Measurements from ENCODE around the gene CAMK2A.
A peak's percentile ranks its signal among the peaks of the same experiment; 100 is the strongest.

CAMK2A gene

DNA sequence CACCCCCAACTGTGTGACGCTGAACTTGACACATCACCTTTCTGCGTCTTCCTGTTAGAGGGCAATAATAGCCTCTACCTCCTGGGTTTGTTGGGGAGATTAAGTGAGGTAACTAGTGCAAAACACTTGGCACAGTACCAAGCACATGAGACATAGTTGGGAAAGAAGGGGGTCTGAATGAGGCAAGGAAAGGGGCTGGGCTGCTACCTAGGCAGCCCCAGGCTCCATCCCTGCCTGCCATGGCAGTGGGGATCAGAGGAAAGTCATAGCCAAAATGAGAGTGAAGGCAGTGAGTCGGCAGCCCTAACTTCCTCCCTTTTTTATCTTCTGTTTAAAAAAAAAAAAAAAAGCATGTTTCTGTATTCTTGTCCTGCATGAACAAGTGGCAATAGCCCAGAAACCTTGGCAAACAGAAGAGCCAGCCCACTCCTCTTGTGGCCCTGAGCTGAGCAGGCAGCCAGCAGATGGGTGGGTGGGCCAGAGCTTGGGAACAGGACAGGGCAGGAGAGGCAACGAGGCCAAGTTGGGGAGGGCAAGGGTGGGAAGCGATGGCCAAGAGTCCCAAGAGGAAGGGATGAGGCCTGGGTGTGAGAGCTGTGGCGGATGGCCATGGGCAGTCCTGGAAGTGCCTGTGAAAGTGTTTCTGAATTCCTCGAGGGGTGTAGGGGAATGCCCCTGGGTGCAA, 11.4 kb downstream of the CAMK2A start:
- peak; percentile 44 for DNase-seq

DNA sequence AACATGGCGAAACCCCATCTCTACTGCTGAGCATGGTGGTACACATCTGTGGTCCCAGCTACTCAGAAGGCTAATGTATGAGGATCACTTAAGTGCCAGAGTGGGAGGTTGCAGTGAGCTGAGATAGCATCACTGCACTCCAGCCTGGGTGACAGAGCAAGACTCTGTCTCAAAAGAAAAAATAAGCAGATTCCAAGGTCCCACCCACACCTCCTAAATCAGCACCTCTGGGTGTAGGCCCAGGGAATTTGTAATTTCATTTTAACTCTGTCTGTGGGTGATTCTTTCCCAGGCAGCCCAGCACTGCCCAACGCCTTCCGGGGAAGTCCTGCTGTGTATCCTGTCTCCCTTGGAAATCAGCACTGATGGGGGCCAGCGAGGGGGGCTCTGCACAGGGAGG, 12.5 kb downstream of the CAMK2A start:
- no peak for DNase-seq

DNA sequence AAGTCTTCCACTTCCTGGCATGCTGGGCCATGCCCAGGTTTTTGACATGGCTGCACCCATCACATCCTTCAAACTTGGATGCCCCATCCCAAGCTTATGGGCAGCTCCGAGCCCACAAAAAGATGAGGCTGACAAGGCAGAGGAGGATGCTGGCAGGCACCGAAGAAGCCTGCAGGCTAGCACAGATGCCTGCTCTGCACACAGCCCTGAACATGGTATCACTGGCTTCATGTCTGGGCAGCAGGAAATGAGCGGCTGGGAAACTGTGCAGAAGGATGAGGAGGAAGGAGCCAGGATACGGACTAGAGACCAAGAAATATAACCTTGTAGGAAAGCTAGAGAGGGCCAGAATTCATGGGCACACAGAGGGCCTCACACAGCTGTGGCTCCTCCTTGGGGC, 14.8 kb downstream of the CAMK2A start:
- no peak for DNase-seq

DNA sequence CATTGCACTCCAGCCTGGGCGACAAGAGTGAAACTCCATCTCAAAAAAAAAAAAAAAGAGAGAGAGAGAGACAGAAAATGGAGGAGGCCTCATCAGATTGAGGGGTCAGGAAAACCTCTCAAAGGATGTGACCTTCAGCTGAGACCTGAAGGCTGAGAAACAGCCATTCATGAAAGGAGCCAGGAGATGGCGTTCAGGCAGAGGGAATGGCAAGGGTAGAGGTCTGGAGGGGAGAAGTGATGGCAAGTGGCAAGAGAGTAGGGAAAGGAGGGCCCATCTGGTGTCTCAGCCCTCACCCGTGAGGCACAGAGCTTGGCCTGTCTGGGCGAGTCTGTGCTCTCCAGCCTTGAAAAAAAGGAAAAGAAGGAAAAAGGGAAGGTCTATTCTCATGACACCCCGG, 17.0 kb downstream of the CAMK2A start:
- peak; percentile 74 for DNase-seq

DNA sequence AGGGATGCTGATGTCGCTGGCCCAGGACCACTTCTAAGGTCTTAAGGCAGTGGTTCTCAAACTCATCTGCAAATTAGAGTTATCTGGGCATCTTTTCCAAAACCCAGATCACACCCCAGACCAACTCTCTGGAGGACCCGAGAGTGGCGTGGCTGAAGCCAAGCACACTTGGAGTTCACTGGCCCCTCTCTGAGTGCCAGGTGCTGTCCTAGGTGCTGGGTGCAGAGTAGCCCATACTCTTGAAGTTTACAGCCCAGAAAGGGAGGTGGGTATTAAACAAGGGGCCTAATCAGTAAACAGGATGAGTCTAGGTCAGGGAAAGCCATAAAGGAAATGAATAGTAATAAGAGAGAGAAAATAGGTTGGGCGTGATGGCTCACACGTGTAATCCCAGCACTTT, 17.6 kb downstream of the CAMK2A start:
- no peak for DNase-seq

DNA sequence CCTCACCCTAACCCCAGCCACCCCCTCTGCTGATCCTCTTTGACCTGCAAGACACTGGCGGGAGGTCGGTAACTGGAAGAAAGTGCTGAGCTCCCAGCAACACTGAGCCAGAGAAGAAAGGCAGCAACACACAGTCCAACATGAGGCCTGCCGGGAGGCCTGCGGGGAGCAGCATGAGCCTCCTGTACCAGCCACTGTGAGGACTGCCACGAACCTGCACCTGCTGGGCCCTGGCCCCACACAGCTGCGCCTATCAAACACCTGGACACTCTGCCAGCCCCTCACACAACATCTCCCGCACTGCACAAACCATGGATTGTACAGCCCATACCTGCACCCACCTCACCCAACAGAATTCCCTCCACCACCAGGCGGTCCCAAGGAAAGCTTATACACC, 18.3 kb downstream of the CAMK2A start:
- DNase-seq, result no peak

DNA sequence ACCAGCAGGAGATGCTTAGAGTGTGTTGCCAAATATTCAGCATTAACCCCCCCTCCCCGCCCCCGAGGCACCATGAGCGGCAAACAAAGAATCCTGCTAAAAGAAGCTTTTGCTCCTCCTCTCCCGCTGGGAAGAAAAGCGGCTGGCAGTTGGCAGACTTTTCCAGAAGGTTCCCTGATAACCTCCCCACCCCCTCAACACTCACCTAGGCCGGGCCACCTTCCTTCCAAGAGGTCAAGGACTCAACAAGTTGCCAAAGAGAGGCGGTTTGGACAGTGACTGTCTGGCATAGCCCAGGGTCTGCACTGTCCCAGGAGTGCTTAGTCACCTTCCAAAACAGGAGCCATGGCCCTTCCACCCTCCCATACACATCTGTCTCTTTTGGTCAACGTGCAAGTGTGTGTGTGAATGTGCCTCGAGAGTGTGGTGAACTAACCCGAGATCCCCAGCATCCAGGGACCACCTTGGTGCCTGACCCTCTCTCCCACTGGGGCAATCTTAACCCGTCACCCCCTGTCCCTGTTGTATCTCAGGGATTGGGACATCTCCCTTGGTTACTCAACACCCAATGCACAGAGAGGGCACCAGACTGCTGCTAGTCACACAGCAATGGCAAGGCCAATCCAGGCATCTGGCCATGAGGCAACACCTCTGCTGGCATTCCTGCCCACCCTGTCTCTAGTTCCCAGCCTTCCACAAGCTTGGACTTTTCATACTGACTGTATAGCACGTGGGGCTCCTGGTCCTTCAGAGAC, 18.9 kb downstream of the CAMK2A start:
- no peak for DNase-seq

DNA sequence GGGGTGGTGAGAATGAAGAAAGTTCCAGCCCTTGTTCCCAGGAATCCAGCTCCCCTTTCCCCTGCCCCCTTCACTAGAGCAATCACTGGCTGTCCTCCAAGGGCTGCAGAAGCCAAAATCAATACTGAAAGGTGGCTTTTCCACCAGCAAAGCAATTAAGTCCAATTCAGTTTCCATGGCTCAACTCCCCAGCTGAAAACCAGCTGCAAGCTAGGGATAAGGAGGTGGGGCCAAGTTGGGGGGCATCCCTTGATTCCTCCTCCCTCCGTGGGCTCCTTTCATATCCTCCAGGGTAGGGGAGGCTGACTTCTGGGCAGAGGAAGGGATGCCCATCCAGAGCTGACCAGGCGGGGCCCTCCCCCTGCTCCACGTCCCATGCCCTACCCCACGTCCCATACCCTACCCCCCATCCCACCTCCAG, 22.7 kb downstream of the CAMK2A start:
- no peak for DNase-seq

DNA sequence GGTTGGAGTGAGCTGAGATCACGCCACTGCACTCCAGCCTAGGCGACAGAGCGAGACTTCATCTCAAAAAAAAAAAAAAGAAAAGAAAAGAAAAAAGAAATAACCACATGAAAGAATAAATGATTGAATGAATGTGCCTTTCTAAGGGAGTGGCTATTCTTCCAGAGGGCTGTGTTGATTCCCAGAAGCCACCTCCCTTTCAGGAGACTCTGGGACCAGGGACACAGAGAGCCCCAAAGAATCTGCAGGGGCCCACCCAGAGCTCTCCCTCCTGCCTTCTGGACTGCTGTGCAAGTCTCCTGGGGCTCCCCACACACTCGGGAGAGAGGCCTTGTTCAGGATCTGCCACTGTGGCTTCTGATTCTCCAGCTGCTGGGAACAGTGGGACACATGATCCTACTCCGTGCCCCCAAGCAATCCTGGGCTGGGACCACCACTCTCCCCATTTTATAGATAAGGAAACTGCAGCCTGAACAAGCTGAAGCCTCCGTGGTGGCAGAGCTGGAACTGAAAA, 23.6 kb downstream of the CAMK2A start:
- DNase-seq, result no peak

DNA sequence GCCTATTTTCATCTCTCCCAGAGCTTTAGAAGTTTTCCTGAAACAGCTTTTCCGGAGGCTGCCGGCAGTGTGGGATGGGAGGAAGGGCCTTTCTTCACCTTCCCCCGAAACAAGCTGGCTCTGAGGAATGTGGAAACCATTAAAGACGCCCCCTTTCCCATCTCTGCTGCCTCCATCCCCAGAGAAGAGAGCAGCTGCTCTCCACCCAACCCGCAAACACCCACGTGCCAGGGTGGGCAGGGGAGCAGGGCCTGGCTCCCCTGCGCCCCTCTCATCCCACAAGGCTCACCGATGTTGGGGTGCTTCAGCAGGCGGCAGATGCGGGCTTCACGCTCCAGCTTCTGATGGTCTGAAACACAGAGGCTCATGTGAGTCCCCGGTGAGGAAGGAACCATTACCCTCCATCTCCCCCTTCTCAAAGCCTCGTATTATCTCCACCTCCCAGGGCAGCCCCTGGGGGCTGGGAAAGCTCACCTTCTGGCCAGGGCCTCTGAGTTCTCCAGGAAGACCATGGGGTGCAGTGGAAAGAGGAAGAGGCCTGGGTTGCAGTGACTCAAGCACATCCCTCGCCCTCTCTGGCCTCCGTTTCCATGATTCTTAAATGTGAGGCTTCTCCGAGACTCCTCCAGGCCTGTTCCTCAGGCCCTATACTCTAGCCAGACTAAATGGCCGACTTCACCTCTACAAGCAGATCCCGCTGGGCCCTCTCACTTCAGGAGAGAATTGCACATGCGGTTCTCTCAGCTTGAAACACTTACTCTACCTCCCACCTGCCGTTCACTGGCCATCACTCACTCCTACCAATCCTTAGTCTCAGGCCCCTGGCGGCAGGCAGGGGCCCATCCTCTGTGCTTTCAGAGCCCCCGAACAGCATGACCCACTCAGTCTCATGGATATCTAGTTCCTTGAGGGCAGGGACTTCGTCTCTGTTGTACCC, 24.6 kb downstream of the CAMK2A start:
- DNase-seq, result no peak

DNA sequence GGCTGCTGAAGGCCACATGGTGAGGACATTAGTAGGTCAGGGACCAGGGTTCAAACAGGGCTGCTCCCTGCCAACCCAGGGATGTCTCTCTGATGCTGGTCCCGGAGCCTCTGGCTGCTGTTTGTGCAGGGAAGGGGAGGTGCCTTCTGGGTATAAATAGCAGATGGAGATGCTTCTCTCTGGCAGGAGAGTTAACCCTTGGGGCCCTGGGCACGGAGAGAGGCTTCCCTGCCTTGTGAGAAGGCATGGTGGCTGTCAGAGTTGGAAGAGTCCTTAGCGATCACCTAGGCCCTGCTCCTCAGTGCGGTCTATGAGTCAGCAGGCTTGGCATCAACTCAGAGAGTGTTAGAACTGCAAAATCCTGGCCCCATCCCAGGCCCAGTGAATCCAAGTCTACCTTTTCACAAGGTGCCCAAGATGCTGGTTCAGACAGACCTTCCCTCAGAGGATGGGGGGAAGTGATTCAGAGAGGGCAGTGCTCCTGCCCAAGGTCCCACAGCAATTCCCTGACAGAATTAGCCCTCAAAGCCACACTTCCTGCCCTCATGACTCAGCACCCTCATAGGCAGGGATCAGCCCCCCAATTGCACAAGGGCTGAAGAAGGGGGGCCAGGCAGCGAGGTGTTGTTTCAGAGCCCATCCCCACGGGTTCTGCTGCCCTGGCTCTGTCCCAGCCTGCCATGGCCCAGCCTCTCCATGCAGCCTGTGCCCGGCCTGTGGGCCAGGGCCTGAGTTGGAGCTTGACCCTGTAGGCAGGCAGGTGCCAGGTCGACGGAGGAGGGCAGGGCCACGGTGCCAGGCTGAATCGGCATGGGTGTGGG, 25.6 kb downstream of the CAMK2A start:
- DNase-seq, result peak; percentile 67

DNA sequence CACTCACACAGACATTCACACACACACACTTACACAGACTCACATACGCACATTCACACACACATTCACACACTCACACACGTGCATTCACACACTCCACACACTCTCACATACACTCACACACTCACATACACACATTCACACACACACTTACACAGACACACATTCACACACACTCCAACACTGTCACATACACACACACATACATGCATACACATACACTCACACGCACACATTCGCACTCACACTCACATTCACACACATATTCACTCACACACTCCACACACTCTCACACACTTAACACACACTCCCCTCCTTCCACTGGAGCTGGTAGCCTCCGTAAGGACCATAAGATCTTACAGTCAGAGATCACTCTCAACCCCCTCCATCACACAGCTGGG, 26.2 kb downstream of the CAMK2A start:
- DNase-seq, result no peak

DNA sequence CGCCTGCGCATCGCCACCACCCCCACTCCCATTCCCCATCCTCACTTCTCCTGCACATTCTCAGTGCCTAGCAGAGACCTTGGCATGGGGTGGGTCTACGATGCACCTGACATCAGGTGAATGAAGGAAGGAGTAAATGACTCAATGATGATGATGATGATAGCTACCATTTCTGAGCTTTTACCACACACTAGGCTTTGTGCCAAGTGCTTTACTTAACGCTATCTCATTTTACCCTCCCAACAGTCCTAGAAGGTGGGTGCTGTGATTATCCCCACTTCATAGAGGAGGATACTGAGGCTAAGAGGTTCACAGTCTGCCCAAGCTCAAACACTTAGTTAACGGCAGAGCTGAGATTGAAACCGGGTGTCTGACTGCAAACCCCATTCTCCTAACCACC, 27.1 kb downstream of the CAMK2A start:
- peak; percentile 28 for DNase-seq

DNA sequence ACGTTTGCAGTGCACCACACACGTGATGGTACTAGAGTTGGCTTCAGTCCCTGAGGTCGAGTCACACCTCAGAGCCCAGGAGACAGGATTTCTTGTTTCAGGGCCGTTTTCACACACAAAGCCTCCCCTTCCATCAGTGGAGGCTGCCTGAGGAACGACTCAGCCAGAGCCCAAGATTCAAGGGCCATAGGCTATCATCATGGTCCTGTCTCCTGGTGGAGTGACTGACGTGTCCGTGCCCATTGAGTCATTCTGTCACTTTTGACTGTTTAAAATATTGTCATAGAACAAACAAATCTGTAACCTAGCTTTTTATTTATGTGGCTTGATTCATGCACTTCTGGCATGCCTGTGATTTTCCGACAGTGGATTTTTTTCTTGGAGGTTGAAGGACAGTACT, 28.3 kb downstream of the CAMK2A start:
- DNase-seq, result no peak

DNA sequence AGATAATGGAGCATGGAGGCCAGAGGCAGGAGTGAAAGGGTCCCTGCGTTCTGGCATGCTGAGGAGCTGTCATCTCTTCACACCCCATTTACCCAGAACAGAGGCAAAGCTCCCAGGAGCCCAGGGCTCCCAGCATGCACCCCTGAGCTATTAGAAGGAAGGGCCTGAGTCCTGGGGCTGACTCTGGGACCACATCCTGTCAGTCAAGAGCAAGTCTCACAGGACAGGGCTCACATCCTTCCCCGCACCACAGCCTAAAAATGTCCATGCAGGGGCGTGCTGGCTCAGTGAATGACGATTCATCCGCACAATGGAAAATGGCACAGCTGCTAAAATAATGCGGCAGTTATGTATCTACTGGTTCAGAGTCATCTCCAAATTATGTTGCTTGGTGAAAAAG, 31.4 kb downstream of the CAMK2A start:
- no peak for DNase-seq

DNA sequence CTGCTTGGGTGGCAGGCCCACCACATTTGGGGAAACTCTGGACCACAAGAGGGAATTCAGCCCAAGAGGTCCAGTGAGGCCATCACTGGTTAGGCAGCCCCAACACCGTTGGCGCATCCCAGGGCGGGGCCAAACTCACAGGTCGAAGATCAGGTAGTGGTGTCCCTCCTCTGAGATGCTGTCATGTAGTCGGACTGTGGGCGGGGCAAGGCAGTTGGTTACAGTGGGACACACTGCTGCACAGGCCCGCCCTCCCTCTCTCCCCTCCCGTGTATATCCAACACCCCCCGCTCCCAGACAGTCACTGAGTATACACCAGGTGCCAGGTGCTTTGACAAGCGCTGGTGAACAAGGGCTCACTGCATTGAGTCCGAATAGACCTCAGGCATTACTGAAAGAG, 32.1 kb downstream of the CAMK2A start:
- DNase-seq, result no peak

DNA sequence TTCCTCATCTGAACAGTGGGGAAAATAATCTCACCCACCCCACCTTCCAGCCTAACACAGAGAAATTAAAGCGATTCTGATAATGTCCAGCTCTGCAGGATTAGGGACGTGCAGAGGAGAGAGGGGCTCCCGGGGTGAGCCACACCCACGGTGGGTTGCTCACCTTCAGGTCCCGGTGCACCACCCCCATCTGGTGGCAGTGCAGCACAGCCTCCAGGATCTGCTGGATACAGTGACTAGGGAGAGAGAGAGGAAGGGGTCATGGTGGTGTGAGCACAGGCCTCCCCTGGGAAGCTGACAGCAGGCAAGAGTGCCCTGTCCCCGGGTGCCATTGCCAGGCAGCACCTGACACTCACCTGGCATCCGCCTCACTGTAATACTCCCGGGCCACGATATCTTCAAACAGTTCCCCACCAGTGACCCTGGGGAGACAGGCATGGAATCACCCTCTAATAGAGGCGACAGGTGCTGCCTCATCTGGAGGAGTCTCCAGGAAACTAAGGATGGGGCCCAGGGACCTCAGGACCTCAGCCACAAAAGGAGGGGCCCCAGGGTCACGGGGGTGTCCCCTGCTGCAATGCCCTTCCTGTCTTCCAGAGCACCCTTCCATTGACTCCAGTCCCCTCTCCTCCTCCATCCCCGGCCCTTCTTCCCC, 33.0 kb downstream of the CAMK2A start:
- DNase-seq, result no peak

DNA sequence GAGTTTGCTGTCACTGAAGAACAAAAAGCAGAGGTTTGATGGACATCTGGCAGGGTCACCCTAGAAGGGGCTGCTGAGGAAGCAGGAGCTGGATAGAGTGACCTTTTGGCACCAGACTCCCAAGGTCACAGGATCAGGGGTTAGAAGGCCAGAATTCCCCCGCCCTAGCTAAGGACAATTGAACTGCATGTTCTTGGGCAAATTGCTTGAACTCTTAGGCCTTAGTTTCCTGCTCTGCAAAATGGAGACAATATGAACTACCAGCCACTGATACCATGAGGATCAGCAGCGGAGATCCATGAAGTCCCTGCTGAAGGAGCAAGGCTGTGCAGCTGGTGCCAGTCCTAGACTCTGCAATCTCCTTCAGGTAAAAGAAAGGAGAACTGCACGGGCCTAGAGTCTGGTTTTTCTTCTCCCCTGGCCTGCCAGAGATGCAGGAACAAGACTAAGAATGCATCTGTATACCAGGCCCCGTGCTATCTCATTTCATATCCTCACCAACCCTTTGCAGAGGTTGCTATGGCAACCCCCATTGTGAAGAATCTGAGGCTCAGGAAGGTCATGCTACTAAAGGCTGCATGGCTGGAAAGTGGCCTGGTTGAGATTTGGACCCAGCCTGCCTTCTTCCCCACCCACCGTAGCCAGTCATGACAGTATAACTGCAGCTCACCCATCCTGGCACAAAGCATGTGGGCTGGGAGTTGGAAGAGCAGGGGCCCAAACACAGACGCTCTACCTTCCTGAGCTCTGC, 33.7 kb downstream of the CAMK2A start:
- DNase-seq, result peak; percentile 31

DNA sequence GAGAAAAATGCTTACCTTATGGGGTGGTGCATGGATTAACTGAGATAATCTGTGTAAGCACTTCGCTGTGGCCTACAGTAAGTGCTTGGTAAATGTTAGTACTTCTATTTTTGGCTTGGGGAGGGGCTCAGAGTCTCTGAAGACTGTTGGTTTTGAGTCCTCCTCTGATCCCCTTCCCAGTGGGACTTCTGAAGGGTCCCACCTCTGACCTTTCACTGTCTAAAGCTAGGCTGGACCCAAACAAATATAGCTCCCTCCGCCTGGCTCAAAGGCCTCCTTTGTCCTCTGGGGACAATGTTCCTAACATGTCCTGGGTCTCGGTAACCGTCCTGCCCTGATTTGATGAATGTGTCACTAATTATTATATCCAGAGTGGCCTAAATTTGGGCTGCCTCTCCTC, 34.8 kb downstream of the CAMK2A start:
- no peak for DNase-seq

DNA sequence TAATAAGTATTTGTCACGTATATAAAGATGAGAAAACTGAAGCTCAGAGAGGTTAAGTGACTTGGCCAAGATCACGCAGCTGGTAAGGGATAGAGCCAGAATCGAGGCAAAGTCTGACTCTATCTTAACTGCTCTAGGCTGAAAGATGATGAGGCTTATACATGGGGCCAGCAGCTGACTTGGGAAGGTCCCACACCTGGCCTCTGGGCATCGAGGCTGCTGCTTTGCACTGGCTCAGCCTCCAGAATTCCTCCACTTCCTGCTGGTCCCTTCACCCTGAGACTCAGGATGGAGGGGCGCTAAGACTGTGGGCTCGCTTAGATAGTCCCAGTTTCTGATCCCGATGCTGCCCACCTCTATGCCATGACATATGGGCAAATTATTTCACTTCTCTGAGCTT, 35.2 kb downstream of the CAMK2A start:
- DNase-seq, result no peak

Measured in hematopoietic multipotent progenitor cell treated with erythropoietin and hydrocortisone succinate and interleukin-3 and kit ligand, for 4 days (in vitro differentiated cells).